ENCODE data around the gene CALB2.

GRCh38 chr16:71353736-71354135 is 4.8 kb upstream of the CALB2 start:
- TF ChIP-seq MYNN (CRISPR knock-in tag; IDR thresholded peaks at IDR 0.05; ENCODE audit: low read depth) (no peak), HOXA5 (CRISPR knock-in tag; IDR thresholded peaks at IDR 0.05) (no peak), PRPF4 (IDR thresholded peaks at IDR 0.05; ENCODE audit: low read depth, low read length, poor library complexity, severe bottlenecking) (no peak), BHLHE40 (IDR thresholded peaks at IDR 0.05; ENCODE audit: low read length) (no peak), EZH2 (conservative IDR thresholded peaks at IDR 0.05; ENCODE audit: low read depth, low read length) (no peak), FOXJ3 (CRISPR knock-in tag; IDR thresholded peaks at IDR 0.05; ENCODE audit: borderline replicate concordance) (no peak), KDM5A (IDR thresholded peaks at IDR 0.05; ENCODE audit: borderline replicate concordance, low read length) (no peak), ZBTB10 (CRISPR knock-in tag; IDR thresholded peaks at IDR 0.05; ENCODE audit: borderline replicate concordance) (no peak), ZNF407 (CRISPR knock-in tag; IDR thresholded peaks at IDR 0.05; ENCODE audit: not compliant biosample characterization) (no peak), ZNF274 (CRISPR knock-in tag; IDR thresholded peaks at IDR 0.05) (no peak)
